ENCODE results near the gene KREMEN2.

- TF ChIP-seq CTCF (IDR thresholded peaks at IDR 0.05): no peak
- no peak for TF ChIP-seq POLR2A (IDR thresholded peaks at IDR 0.05)
Observed at GRCh38 chr16:2966043-2966807, 2.1 kb downstream of the KREMEN2 start.
